GM12878 (cell line): ENCODE measurements around the gene GOLGA5.

Experiments used
- CTCF ChIP-seq, 3 experiments: IDR thresholded peaks in 2 of 3; conservative IDR thresholded peaks in 1 of 3; 2 replicates each; pipeline ENCODE4 v1.5.1; 2011; ENCODE audit warnings: low read depth in 3 of 3, low read length in 3 of 3, mild to moderate bottlenecking in 3 of 3, control low read depth in 2 of 3, moderate library complexity in 2 of 3, inconsistent platforms in 1 of 3, mixed read lengths in 1 of 3; ENCODE audit not compliant: control insufficient read depth in 2 of 3, insufficient read depth in 1 of 3; ENCODE audit errors: extremely low read depth in 1 of 3
- RELA ChIP-seq: fragments of 450-650 bp; IDR thresholded peaks from 2 replicates; pipeline ENCODE4 v1.8.0; 2014; ENCODE audit warnings: borderline replicate concordance; ENCODE audit not compliant: partially characterized antibody

GRCh38 chr14:92877757-92878431 is 83.8 kb downstream of the GOLGA5 start:
- no peak for TF ChIP-seq RELA
- no peak for TF ChIP-seq CTCF (IDR thresholded peaks at IDR 0.05 in 2 of 3, conservative IDR thresholded peaks at IDR 0.05 in 1 of 3; ENCODE audit: control insufficient read depth in 2 of 3, extremely low read depth in 1 of 3, insufficient read depth in 1 of 3, low read depth in 3 of 3, low read length in 3 of 3)
